ENCODE data around the gene MFSD6L.

- TF ChIP-seq CTCF (IDR thresholded peaks at IDR 0.05; ENCODE audit: insufficient read depth, low read length, poor library complexity, severe bottlenecking) (no peak), EZH2phosphoT487 (conservative IDR thresholded peaks at IDR 0.05; ENCODE audit: low read length) (no peak)
Measured at GRCh38 chr17:8792646-8793045, 6.5 kb downstream of the MFSD6L start.

Data from SU-DHL-6 (cell line).